ENCODE measurements around the gene REM2. TPM values are rescaled to one million over a fixed set of nuclear protein-coding genes. Genes with fewer than 3 reads are reported as not detected.

REM2 gene
- total RNA-seq, 1 experiment from 2014 or later, result 0.47 TPM

GRCh38 chr14:22846811-22847307 lies 36.2 kb upstream of the REM2 start:
- CTCF ChIA-PET, result interaction anchor here (1.7 kb wide), 1 partner anchor 24 kb away, joined by 3 read pairs; no protein-coding TSS in a partner anchor
- Histone ChIP-seq H3K27me3 (ENCODE audit: insufficient read depth, low read length) (no peaks in the 10 kb centered on the region), H3K79me2 (ENCODE audit: insufficient read depth, low read length) (no peaks in the 10 kb centered on the region), H4K20me1 (ENCODE audit: insufficient read depth) (no peaks in the 10 kb centered on the region), H3K4me2 (ENCODE audit: low read length) (no peak overlapping the region), H3K4me1 (ENCODE audit: control insufficient read depth in 1 of 2, insufficient read depth in 2 of 2, low read length in 2 of 2) (no peaks in the 10 kb centered on the region), H3K27ac (ENCODE audit: low read depth, low read length) (no peak overlapping the region), H3K9ac (ENCODE audit: low read length) (no peak overlapping the region), H3K36me3 (ENCODE audit: control insufficient read depth in 1 of 2, insufficient read depth in 2 of 2, low read length in 2 of 2) (no peaks in the 10 kb centered on the region), H2AFZ (ENCODE audit: low read depth, low read length, poor library complexity, severe bottlenecking) (no peak overlapping the region), H3K9me3 (ENCODE audit: control insufficient read depth in 1 of 2, insufficient read depth in 1 of 2, low read depth in 1 of 2, low read length in 2 of 2) (no peaks in the 10 kb centered on the region), H3K9me2 (ENCODE audit: insufficient read depth) (no peaks in the 10 kb centered on the region), H3K4me3 (replicated peaks in 1 of 2; ENCODE audit: low read depth in 1 of 2, low read length in 2 of 2) (no peak overlapping the region)
- RAD21 ChIA-PET (ENCODE audit: low non-redundant PET in 1 of 2, low total read pairs in 2 of 2, uncharacterized antibody in 2 of 2, unreplicated experiment in 2 of 2), result no interaction called here
- intact Hi-C loops (cut with micrococcal nuclease), result no loop called here
- DNase-seq (ENCODE audit: low read depth, low spot score) (no peak), ATAC-seq (no peak)
- POLR2A ChIA-PET, result no interaction called here
- BruUV-seq (replicated peaks), result no TSS peak
- TF ChIP-seq ZNF274 (IDR thresholded peaks at IDR 0.05; ENCODE audit: low read depth, low read length) (no peak), YY1 (IDR thresholded peaks at IDR 0.05; ENCODE audit: extremely low read depth, insufficient replicate concordance, low read depth, low read length) (no peak), ZFX (IDR thresholded peaks at IDR 0.05) (no peak), SP1 (IDR thresholded peaks at IDR 0.05; ENCODE audit: low read depth) (no peak), EGR1 (IDR thresholded peaks at IDR 0.05; ENCODE audit: low read depth) (no peak), CBX3 (IDR thresholded peaks at IDR 0.05; ENCODE audit: low read depth) (no peak)

- Histone ChIP-seq H3K4me2 (ENCODE audit: low read length) (no peak overlapping the region), H3K9ac (ENCODE audit: low read length) (no peak overlapping the region), H3K9me2 (ENCODE audit: insufficient read depth) (no peaks in the 10 kb centered on the region), H3K79me2 (ENCODE audit: insufficient read depth, low read length) (no peaks in the 10 kb centered on the region), H3K36me3 (ENCODE audit: control insufficient read depth in 1 of 2, insufficient read depth in 2 of 2, low read length in 2 of 2) (no peaks in the 10 kb centered on the region), H4K20me1 (ENCODE audit: insufficient read depth) (no peaks in the 10 kb centered on the region), H3K27me3 (ENCODE audit: insufficient read depth, low read length) (no peaks in the 10 kb centered on the region), H2AFZ (ENCODE audit: low read depth, low read length, poor library complexity, severe bottlenecking) (no peak overlapping the region), H3K4me3 (replicated peaks in 1 of 2; ENCODE audit: low read depth in 1 of 2, low read length in 2 of 2) (no peak overlapping the region), H3K9me3 (ENCODE audit: control insufficient read depth in 1 of 2, insufficient read depth in 1 of 2, low read depth in 1 of 2, low read length in 2 of 2) (no peaks in the 10 kb centered on the region), H3K27ac (ENCODE audit: low read depth, low read length) (no peak overlapping the region), H3K4me1 (ENCODE audit: control insufficient read depth in 1 of 2, insufficient read depth in 2 of 2, low read length in 2 of 2) (peaks cover 1 to 3% of the 10 kb centered on the region in 2 experiments; a peak in 2 of 4 replicates)
- ATAC-seq, result no peak
- intact Hi-C loops (cut with micrococcal nuclease), result no loop called here
- BruUV-seq (replicated peaks), result no TSS peak
- no peak for DNase-seq (ENCODE audit: low read depth, low spot score)
- ChIA-PET RAD21 (ENCODE audit: low non-redundant PET in 1 of 2, low total read pairs in 2 of 2, uncharacterized antibody in 2 of 2, unreplicated experiment in 2 of 2) (no interaction called here), CTCF (interaction anchor here (1.7 kb wide), 1 partner anchor 24 kb away, joined by 3 read pairs; no protein-coding TSS in a partner anchor), POLR2A (no interaction called here)
- TF ChIP-seq SP1 (IDR thresholded peaks at IDR 0.05; ENCODE audit: low read depth) (no peak), MAX (IDR thresholded peaks at IDR 0.05) (no peak), ZNF274 (IDR thresholded peaks at IDR 0.05; ENCODE audit: low read depth, low read length) (no peak), EZH2 (IDR thresholded peaks at IDR 0.05) (no peak), CTCF (IDR thresholded peaks at IDR 0.05 in 2 of 3, conservative IDR thresholded peaks at IDR 0.05 in 1 of 3; ENCODE audit: borderline replicate concordance in 1 of 3, insufficient read depth in 1 of 3, low read depth in 2 of 3, low read length in 2 of 3) (0 out of 6 replicates have a peak, but pooled peaks of 1 of the 3 experiments have one; percentile 10)
Observed at GRCh38 chr14:22847661-22848341, 35.2 kb upstream of the REM2 start.

Measured in HCT116 (cell line).